ENCODE measurements around the gene LRBA.

LRBA gene

GRCh38 chr4:150436598-150437370, 578.3 kb downstream of the LRBA start:
- Histone ChIP-seq H3K4me2 (ENCODE audit: insufficient read depth, low read length) (no peak overlapping the region), H2AFZ (ENCODE audit: low read depth, low read length) (no peak overlapping the region), H3K27me3 (ENCODE audit: insufficient read depth, low read length, poor library complexity) (no peaks in the 10 kb centered on the region), H3K4me1 (ENCODE audit: insufficient read depth, low read length) (no peaks in the 10 kb centered on the region), H3K27ac (ENCODE audit: low read length) (no peak overlapping the region), H3K9me3 (ENCODE audit: insufficient read depth, low read length, severe bottlenecking) (no peaks in the 10 kb centered on the region), H3K9ac (ENCODE audit: low read depth, low read length) (no peak overlapping the region), H3K79me2 (ENCODE audit: insufficient read depth, low read length) (no peaks in the 10 kb centered on the region), H4K20me1 (ENCODE audit: insufficient read depth, low read length) (no peaks in the 10 kb centered on the region), H3K4me3 (ENCODE audit: low read depth in 1 of 2, low read length in 2 of 2) (no peak overlapping the region), H3K36me3 (ENCODE audit: insufficient read depth, low read length) (no peaks in the 10 kb centered on the region)
- ATAC-seq (ENCODE audit: insufficient read depth, low read depth) (no peak), DNase-seq (no peak)
- TF ChIP-seq CTCF (IDR thresholded peaks at IDR 0.05; ENCODE audit: borderline replicate concordance, extremely low read depth, low read length, poor library complexity, severe bottlenecking), result no peak
- no peak for TF ChIP-seq EZH2 (IDR thresholded peaks at IDR 0.05; ENCODE audit: borderline replicate concordance, low read depth, low read length, severe bottlenecking)

- Histone ChIP-seq H3K27me3 (ENCODE audit: insufficient read depth, low read length, poor library complexity) (no peaks in the 10 kb centered on the region), H2AFZ (ENCODE audit: low read depth, low read length) (no peak overlapping the region), H3K79me2 (ENCODE audit: insufficient read depth, low read length) (no peaks in the 10 kb centered on the region), H3K36me3 (ENCODE audit: insufficient read depth, low read length) (no peaks in the 10 kb centered on the region), H3K27ac (ENCODE audit: low read length) (no peak overlapping the region), H3K9ac (ENCODE audit: low read depth, low read length) (no peak overlapping the region), H3K4me3 (ENCODE audit: low read depth in 1 of 2, low read length in 2 of 2) (no peak overlapping the region), H3K4me1 (ENCODE audit: insufficient read depth, low read length) (no peaks in the 10 kb centered on the region), H3K9me3 (ENCODE audit: insufficient read depth, low read length, severe bottlenecking) (no peaks in the 10 kb centered on the region), H3K4me2 (ENCODE audit: insufficient read depth, low read length) (no peak overlapping the region), H4K20me1 (ENCODE audit: insufficient read depth, low read length) (no peaks in the 10 kb centered on the region)
- TF ChIP-seq CTCF (IDR thresholded peaks at IDR 0.05; ENCODE audit: borderline replicate concordance, extremely low read depth, low read length, poor library complexity, severe bottlenecking), result no peak
- TF ChIP-seq EZH2 (IDR thresholded peaks at IDR 0.05; ENCODE audit: borderline replicate concordance, low read depth, low read length, severe bottlenecking), result no peak
- ATAC-seq (ENCODE audit: insufficient read depth, low read depth), result no peak
- no peak for DNase-seq
Measured at GRCh38 chr4:150431221-150431620, 583.9 kb downstream of the LRBA start.

GRCh38 chr4:150425161-150425560, 589.9 kb downstream of the LRBA start:
- Histone ChIP-seq H4K20me1 (ENCODE audit: insufficient read depth, low read length) (no peaks in the 10 kb centered on the region), H3K9me3 (ENCODE audit: insufficient read depth, low read length, severe bottlenecking) (no peaks in the 10 kb centered on the region), H3K36me3 (ENCODE audit: insufficient read depth, low read length) (no peaks in the 10 kb centered on the region), H2AFZ (ENCODE audit: low read depth, low read length) (no peak overlapping the region), H3K9ac (ENCODE audit: low read depth, low read length) (no peak overlapping the region), H3K27ac (ENCODE audit: low read length) (no peak overlapping the region), H3K4me2 (ENCODE audit: insufficient read depth, low read length) (no peak overlapping the region), H3K79me2 (ENCODE audit: insufficient read depth, low read length) (no peaks in the 10 kb centered on the region), H3K27me3 (ENCODE audit: insufficient read depth, low read length, poor library complexity) (no peaks in the 10 kb centered on the region), H3K4me1 (ENCODE audit: insufficient read depth, low read length) (no peaks in the 10 kb centered on the region), H3K4me3 (ENCODE audit: low read depth in 1 of 2, low read length in 2 of 2) (no peak overlapping the region)
- ATAC-seq (ENCODE audit: insufficient read depth, low read depth) (no peak), DNase-seq (no peak)
- TF ChIP-seq CTCF (IDR thresholded peaks at IDR 0.05; ENCODE audit: borderline replicate concordance, extremely low read depth, low read length, poor library complexity, severe bottlenecking) (no peak), EZH2 (IDR thresholded peaks at IDR 0.05; ENCODE audit: borderline replicate concordance, low read depth, low read length, severe bottlenecking) (no peak)
